NCI-H2227 (cell line): ENCODE data around the gene FAM107B.

Experiments
- DNase-seq: peaks from one replicate; lab custom pipeline; 2025; ENCODE audit not compliant: unreplicated experiment; lab: John Stamatoyannopoulos, UW

Gene FAM107B

DNA sequence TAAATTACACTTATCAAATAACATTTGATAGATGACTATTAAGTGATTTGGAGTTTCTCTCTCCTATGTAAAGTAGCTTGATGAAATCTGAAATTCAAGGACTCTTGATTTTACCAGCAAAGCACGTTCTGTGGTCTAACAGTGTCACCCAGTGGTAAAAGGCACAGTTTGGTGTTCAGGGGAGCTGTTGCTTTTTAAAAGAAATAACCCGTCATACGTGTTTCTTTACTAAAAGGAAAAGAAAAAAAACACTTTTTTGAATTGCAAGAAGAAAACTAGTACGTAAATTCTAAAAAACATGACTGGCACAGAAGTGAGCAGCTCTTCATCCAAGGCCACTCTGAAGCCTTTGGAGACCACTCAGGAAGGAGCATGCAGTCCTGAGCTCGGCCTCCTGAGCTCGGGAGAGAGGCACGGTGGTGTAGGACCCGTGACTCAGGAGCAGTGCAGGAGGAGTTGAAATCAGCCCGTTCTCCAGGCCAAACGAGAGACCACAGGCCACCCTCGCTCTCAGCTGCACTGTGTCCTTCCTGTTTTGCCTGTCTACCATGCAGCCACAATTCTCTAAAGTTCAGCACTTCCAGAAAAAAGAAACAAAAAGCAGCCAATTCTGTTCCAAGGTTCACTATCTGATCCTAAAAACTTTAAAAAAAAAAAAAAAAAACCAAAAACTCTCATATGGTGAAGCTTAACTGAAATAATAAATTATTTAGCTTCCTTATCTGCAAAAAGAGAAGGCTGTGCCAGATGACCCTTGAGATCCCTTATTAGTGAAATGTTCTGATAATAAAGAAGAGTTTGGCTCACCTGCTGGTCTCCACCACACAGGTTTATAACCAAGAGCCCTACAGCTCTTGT, 231.4 kb downstream of the FAM107B start:
- peak; percentile 5 for DNase-seq

GRCh38 chr10:14541379-14541778, 233.3 kb downstream of the FAM107B start:
- no peak for DNase-seq

DNA sequence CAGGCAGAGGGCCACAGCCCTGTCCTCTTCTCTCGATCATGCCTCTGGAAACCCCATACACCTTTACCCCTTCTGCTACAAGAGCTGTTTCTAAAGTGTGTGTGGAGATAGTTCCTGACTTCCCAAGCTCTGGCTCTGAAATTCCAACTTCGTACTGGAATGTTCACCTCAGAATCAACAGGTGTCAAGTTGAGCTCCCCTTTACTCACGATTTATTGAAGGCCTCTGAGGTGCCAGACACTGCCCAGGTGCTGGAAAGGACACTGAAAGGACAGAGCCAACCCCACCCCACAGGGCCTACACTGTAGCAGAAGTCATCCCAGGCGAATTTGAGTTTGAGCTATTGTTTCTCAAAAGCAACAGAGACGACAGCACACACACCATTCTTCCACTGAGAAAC, 234.1 kb downstream of the FAM107B start:
- DNase-seq: no peak

DNA sequence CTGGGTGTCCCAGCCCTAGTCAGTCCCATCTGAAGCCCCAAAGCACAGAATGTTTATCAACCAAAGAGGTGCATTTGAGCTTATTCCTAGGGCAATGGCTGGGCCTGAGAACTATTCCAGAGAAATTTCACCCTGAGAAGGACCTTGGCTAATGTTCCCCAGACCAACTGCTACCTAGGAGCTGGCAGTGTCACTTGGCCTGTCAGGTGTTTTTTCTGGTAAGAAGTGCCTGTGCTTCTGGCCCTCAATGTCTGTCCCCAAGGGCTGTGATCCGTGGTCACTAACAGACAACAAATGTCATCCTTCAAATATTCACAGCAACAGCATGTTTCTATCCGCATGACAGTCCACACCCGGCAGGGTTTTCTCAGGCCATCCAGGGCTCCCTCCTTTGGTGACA, 234.6 kb downstream of the FAM107B start:
- no peak for DNase-seq

GRCh38 chr10:14539176-14539575, 235.5 kb downstream of the FAM107B start:
- DNase-seq: no peak

DNA sequence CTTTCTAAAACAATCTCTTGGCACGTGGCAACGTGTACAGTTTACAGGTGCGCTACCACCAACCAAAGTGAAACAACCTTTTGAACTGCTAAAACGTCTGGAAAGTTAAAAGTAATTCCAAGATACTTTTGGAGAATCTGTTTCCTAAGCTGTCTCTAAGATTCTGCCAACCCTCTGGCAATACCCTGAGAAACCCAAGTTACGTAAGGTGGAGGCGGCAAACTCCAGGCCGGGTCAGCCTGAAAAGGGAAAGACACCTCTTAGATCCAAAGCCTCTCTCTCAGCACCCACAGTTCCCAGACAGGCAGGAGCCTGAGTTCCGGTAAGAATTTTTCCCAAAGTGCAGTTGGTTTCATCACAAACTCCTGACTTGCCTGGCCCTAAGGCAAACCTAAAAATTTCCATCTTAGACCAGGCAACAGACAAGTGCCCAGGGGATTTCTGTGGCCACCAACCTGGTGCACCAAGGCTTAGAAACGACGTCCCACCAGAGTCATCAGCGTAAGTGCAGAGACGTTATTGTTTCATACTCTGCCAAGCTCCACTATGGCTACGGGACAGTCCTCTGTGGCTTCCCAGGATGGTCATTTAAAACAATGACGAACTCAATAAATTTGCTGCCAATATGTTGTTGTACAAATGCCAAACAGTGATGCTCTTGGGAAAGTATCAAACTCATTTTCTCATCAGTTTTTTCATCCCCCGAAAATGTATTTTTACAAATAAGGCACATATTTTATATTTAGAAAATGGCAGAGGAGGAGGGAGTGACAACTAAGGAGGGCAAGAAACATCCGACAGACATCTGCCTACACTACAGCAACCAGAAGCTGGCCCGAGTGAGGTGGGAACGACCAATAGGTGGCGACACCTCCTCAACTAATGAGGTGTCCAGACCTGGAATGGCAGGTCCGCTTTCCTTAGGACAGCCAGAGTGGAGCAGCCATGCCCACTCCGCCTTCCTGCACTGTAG, 238.2 kb downstream of the FAM107B start:
- DNase-seq: peak; percentile 33

GRCh38 chr10:14535457-14536130, 239.1 kb downstream of the FAM107B start:
- no peak for DNase-seq

DNA sequence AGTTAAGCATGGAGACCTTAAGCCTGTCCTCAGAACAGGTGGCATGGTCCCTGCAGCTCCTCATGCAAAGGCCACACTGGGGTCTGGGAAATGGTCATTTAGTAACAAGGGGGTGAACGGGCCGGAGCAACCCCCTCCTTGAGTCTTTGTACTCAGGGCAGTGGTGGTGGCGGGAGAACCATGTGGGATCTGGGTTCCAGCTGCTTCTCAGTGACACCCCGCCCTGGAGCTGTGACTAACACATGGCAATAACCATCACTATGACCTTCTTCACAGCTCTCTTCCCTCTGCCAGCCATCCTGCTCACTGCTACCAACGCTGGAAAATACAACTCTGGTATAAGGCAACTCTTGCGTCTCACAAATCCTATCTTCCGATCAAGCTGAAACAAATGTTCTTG, 240.5 kb downstream of the FAM107B start:
- DNase-seq: no peak

DNA sequence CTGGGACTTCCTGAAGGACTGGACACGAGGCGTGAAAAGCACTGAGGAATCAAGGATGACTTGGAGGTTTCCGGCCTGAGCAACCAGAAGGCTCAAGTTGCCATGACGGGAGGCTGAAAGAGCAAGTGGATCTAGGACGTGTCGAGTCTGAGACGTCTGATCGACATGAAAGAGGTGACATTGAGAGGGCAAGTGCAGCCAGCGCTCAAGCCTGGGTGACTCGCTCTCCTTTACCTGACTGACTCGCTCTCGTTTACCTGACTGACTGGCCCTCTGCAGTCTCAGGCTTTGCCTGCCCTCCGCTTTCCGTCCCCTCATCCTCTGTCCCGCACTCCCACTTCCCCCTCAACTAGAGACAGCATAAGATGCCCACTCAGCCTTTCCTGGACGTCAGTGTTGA, 241.4 kb downstream of the FAM107B start:
- DNase-seq: no peak

GRCh38 chr10:14532473-14533251, 242.0 kb downstream of the FAM107B start:
- peak; percentile 6 for DNase-seq

- no peak for DNase-seq
These were observed 242.7 kb downstream of the FAM107B start for GRCh38 chr10:14531974-14532373.

DNA sequence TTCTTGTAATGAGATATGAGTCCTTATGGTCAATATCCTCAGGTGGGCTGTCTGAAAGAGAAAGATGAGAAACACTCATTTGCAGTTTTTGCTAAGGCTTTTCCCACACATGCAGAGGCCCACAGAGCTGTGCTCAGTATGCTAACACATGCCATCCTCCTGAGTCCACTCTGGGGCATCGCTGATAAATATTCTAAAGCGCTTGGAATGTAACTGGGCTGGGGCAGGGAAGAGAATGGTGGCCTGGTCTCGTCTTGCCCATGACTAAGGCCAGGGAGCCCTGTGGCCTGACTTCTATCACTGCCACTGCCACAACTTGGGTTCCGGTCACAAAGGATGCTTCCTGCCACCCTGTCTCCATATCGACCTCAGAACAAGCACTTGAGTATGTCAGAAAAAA, 244.2 kb downstream of the FAM107B start:
- no peak for DNase-seq

GRCh38 chr10:14529351-14529750, 245.3 kb downstream of the FAM107B start:
- no peak for DNase-seq

DNA sequence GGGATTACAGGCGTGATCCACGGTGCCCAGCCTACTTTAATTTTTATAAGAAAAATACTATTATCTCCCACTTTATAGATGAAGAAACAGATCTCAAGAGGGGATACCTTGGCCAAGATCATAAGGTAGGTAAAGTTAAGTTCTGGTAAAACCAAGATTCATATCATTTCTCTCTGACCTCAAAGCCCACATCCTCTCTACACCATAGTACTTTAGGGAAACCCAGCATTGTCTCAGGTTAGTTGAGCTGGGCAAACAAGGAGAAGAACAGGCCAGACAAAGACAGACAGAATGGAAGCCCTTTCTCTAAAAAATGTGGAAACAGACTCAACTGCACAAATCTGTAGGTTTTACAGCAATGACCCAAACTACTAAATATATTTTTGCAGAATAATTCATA, 246.2 kb downstream of the FAM107B start:
- DNase-seq: no peak

DNA sequence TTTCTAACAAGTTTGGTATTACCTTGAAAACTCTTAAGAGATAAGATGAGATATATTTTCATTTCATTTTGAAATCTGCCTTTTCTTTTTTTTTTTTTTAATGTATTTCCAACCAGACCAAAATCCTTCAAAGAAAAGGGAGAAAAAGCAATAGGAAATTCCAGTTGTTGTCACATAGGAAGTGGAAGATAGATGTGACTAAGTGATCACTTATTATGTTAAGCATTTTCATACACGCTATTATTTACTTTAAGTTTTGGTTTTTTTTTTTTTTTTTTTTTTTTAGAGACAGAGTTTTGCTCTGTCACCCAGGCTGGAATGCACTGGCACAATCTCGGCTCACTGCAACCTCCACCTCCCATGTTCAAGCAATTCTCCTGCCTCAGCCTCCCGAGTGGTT, 246.8 kb downstream of the FAM107B start:
- no peak for DNase-seq

DNA sequence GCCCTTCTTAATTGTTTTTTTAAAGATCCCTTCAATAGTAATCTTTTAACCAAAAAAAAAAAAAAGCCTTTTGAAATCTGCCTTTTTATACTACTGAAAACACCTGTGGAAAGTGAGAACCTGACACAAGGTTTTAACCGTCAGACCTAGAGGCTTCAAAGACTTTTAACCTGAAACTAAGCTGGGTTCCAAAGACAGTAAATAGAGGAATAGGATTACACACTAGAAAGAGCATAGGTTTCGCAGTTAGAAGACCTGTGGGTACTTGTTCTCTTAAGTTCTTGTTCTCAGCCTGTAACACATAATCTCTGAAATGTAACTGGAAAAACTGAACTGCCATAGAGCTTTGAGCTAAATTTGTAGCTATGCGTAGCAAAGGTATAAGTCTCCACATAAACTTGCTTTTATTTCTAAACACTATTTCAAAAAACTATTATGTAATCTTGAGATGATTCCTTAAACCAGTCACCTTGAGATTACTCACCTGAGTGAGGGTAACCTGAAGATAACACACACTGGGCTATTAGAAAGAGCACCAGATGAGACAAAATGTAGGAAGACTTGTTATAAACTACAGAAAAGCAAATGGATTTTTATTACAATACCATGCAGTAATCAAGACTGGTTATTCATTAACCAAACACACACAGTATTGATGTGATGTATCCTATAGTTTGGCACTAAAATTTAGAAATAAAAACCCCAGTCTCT, 247.4 kb downstream of the FAM107B start:
- DNase-seq: no peak

GRCh38 chr10:14526326-14526725, 248.4 kb downstream of the FAM107B start:
- DNase-seq: no peak

- DNase-seq: no peak
These were observed 249.9 kb downstream of the FAM107B start for GRCh38 chr10:14524691-14525324.

DNA sequence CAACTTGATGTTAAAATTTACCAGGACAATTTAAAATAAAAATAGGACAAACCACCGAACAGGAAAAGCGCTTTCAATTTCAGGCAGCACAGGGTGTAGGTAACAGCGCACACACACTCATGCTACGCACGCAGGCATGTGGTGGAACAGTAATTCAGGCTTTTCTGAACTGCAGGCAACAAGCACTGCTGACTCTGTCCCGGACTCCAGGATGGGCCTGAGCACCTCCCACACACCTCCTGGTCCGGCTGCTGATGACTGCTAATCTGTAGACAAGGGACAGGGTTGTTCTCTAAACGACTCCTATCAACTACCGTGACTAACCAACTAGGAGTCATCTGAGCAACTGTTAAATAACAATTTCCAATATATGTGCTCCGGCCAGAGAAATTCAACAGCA, 251.4 kb downstream of the FAM107B start:
- no peak for DNase-seq
